IPS-20b (cell line): ENCODE results near the gene OSCP1.
"Not testable (repeated sequence)": the region's sequence is repeated elsewhere in the genome, so short reads cannot be mapped to it uniquely, and the experiment has no call there.

Experiments
- H3K27ac ChIP-seq: one replicate; pipeline ENCODE4 v1.5.1; 2013; ENCODE audit warnings: low read length
- H3K27me3 ChIP-seq: 2 replicates; pipeline ENCODE4 v1.6.1; 2013; ENCODE audit warnings: mild to moderate bottlenecking, low read length, inconsistent platforms; ENCODE audit not compliant: insufficient read depth
- H3K36me3 ChIP-seq: 2 replicates; pipeline ENCODE4 v1.6.1; 2013; ENCODE audit warnings: low read depth, mild to moderate bottlenecking, inconsistent platforms, low read length, moderate library complexity; ENCODE audit not compliant: insufficient read depth
- H3K4me1 ChIP-seq: 2 replicates; pipeline ENCODE4 v1.6.1; 2013; ENCODE audit warnings: mild to moderate bottlenecking, control low read depth, inconsistent platforms, low read length, moderate library complexity; ENCODE audit not compliant: insufficient read depth
- H3K4me3 ChIP-seq: 2 replicates; pipeline ENCODE4 v1.5.1; 2013; ENCODE audit warnings: mild to moderate bottlenecking, low read length, inconsistent platforms
- H3K9ac ChIP-seq: 2 replicates; pipeline ENCODE4 v1.6.1; 2013; ENCODE audit warnings: low read depth, mild to moderate bottlenecking, inconsistent platforms, low read length, moderate library complexity
- H3K9me3 ChIP-seq: 2 replicates; pipeline ENCODE4 v1.6.1; 2013; ENCODE audit warnings: mild to moderate bottlenecking, low read depth, low read length, inconsistent platforms; ENCODE audit not compliant: insufficient read depth

OSCP1 gene

GRCh38 chr1:36450270-36450918 lies at the start of gene OSCP1:
OSCP1 (minus strand) TSS chr1:36450451; CDS start chr1:36450369, 82 bp downstream.
- peak within 1 kb of the TSS; percentile 52 for H3K27ac ChIP-seq
- peak within 1 kb of the TSS; percentile 88; the same call in 1 of the 2 replicates for H3K9ac ChIP-seq
- no peaks in the 10 kb centered on the region for H3K4me1 ChIP-seq
- no peaks in the 10 kb centered on the region for H3K9me3 ChIP-seq
- H3K36me3 ChIP-seq, result peaks cover 15% of the 10 kb centered on the region
- H3K4me3 ChIP-seq, result peak within 1 kb of the TSS; percentile 83
- no peaks in the 10 kb centered on the region for H3K27me3 ChIP-seq

- no peaks in the 10 kb centered on the region for H3K9me3 ChIP-seq
- H3K4me3 ChIP-seq, result no peak overlapping the region
- H3K27ac ChIP-seq, result no peak overlapping the region
- H3K4me1 ChIP-seq, result no peaks in the 10 kb centered on the region
- H3K36me3 ChIP-seq, result no peaks in the 10 kb centered on the region
- H3K27me3 ChIP-seq, result no peaks in the 10 kb centered on the region; the same call in 1 of the 2 replicates
- H3K9ac ChIP-seq, result no peak overlapping the region
These were observed 47.0 kb upstream of the OSCP1 start for GRCh38 chr1:36497207-36497606.

GRCh38 chr1:36494971-36495370 lies 44.7 kb upstream of the OSCP1 start:
- no peaks in the 10 kb centered on the region; the same call in 1 of the 2 replicates for H3K27me3 ChIP-seq
- no peaks in the 10 kb centered on the region for H3K4me1 ChIP-seq
- H3K27ac ChIP-seq, result no peak overlapping the region
- no peaks in the 10 kb centered on the region for H3K9me3 ChIP-seq
- no peaks in the 10 kb centered on the region for H3K36me3 ChIP-seq
- H3K9ac ChIP-seq, result no peak overlapping the region
- no peak overlapping the region for H3K4me3 ChIP-seq

- no peak overlapping the region for H3K9ac ChIP-seq
- H3K4me3 ChIP-seq, result no peak overlapping the region
- H3K27ac ChIP-seq, result no peak overlapping the region
- no peaks in the 10 kb centered on the region for H3K4me1 ChIP-seq
- H3K27me3 ChIP-seq, result no peaks in the 10 kb centered on the region; the same call in 1 of the 2 replicates
- no peaks in the 10 kb centered on the region for H3K9me3 ChIP-seq
- H3K36me3 ChIP-seq, result no peaks in the 10 kb centered on the region
These were observed 43.3 kb upstream of the OSCP1 start for GRCh38 chr1:36493524-36493923.

- H3K4me3 ChIP-seq, result no peak overlapping the region
- H3K9ac ChIP-seq, result no peak overlapping the region
- no peaks in the 10 kb centered on the region for H3K4me1 ChIP-seq
- no peaks in the 10 kb centered on the region for H3K36me3 ChIP-seq
- H3K27me3 ChIP-seq, result no peaks in the 10 kb centered on the region; the same call in 1 of the 2 replicates
- no peaks in the 10 kb centered on the region for H3K9me3 ChIP-seq
- no peak overlapping the region for H3K27ac ChIP-seq
These were observed 42.2 kb upstream of the OSCP1 start for GRCh38 chr1:36492491-36492890.

- H3K4me1 ChIP-seq, H3K27me3 ChIP-seq, H3K27ac ChIP-seq, H3K4me3 ChIP-seq, H3K9me3 ChIP-seq, H3K36me3 ChIP-seq, H3K9ac ChIP-seq: not testable (repeated sequence)
These were observed 39.2 kb upstream of the OSCP1 start for GRCh38 chr1:36489258-36490051.

- Histone ChIP-seq H3K9me3 (no peaks in the 10 kb centered on the region), H3K4me1 (no peaks in the 10 kb centered on the region), H3K27ac (no peak overlapping the region), H3K4me3 (no peak overlapping the region), H3K27me3 (no peaks in the 10 kb centered on the region; the same call in 1 of the 2 replicates), H3K36me3 (no peaks in the 10 kb centered on the region), H3K9ac (no peak overlapping the region)
These were observed 37.7 kb upstream of the OSCP1 start for GRCh38 chr1:36487906-36488305.

GRCh38 chr1:36487336-36487725 lies 37.1 kb upstream of the OSCP1 start:
- H3K9ac ChIP-seq, H3K4me1 ChIP-seq, H3K27me3 ChIP-seq, H3K9me3 ChIP-seq, H3K36me3 ChIP-seq, H3K4me3 ChIP-seq, H3K27ac ChIP-seq: not testable (repeated sequence)

- H3K4me1 ChIP-seq, result no peaks in the 10 kb centered on the region
- H3K4me3 ChIP-seq, result no peak overlapping the region
- no peaks in the 10 kb centered on the region; the same call in 1 of the 2 replicates for H3K27me3 ChIP-seq
- H3K9ac ChIP-seq, result no peak overlapping the region
- H3K27ac ChIP-seq, result no peak overlapping the region
- H3K36me3 ChIP-seq, result no peaks in the 10 kb centered on the region
- H3K9me3 ChIP-seq, result no peaks in the 10 kb centered on the region
These were observed 36.4 kb upstream of the OSCP1 start for GRCh38 chr1:36486439-36487335.

- Histone ChIP-seq H3K27ac (no peak overlapping the region), H3K9ac (no peak overlapping the region), H3K36me3 (no peaks in the 10 kb centered on the region), H3K4me3 (no peak overlapping the region), H3K4me1 (no peaks in the 10 kb centered on the region), H3K27me3 (no peaks in the 10 kb centered on the region; the same call in 1 of the 2 replicates), H3K9me3 (no peaks in the 10 kb centered on the region)
These were observed 35.8 kb upstream of the OSCP1 start for GRCh38 chr1:36486093-36486438.

- H3K4me1 ChIP-seq, result no peaks in the 10 kb centered on the region
- no peak overlapping the region for H3K27ac ChIP-seq
- H3K9me3 ChIP-seq, result no peaks in the 10 kb centered on the region
- no peak overlapping the region for H3K9ac ChIP-seq
- H3K27me3 ChIP-seq, result peaks cover 5% of the 10 kb centered on the region; the same call in 1 of the 2 replicates
- H3K4me3 ChIP-seq, result no peak overlapping the region
- no peaks in the 10 kb centered on the region for H3K36me3 ChIP-seq
These were observed 33.8 kb upstream of the OSCP1 start for GRCh38 chr1:36484099-36484498.
